ENCODE results near the gene SLC10A7.

DNA sequence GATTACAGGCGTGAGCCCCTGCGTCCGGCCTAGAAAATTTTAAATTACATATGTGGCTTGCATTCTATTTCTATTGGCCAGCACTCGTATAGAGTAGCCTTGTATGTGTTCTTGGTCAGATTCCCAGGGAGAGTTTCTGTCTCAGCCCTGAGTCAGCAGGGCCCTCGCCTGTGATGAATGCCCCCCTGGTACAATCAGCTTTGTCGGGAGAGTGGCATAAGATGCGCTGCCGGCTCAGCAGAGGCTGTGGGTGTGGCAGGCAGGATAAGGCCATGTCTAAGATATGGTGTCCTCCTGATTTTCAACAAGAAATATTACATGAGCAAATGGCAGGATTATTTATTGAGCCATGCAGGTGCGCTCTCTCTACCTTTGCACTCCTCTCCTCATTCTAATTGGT is 309.0 kb downstream of the SLC10A7 start:
- TF ChIP-seq CTCF (IDR thresholded peaks at IDR 0.05) (no peak), POLR2A (IDR thresholded peaks at IDR 0.05) (no peak)
